HCT116 (cell line): ENCODE data around the gene RABGEF1.

Experiments used
- JUND ChIP-seq: IDR thresholded peaks from 2 replicates; pipeline ENCODE4 v1.6.1; 2012
- TF ChIP-seq, protein P1 (sequence below), 3 experiments: fragments of 200-600 bp in 1 of 3; sonication (generic) in 1 of 3; IDR thresholded peaks in 2 of 3; conservative IDR thresholded peaks in 1 of 3; 2 replicates each; pipeline ENCODE4 v1.5.1; 2012 to 2017; ENCODE audit warnings: low read depth in 2 of 3, low read length in 2 of 3, antibody characterized with exemption in 1 of 3, borderline replicate concordance in 1 of 3, control low read depth in 1 of 3, mild to moderate bottlenecking in 1 of 3, mixed read lengths in 1 of 3, mixed run types in 1 of 3, moderate library complexity in 1 of 3; ENCODE audit not compliant: insufficient read depth in 1 of 3

DNA sequence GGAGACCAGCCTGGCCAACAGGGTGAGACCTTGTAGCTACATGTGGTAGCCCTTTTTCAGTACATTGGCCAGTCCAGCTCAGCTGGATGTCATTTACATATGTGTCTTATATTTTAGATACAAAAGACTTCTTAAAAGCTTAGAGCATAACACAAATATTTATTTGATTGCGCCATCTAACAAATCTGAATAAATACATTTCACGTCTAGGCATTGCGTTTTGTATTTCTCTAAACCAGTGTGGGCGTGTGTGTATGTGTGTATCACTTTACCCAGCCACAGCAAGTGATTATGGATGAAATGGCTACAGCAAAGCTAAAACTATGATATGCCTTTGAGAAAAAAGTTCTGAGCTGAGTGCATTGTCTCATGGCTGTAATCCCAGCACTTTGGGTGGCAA lies 14.0 kb downstream of the RABGEF1 start:
- TF ChIP-seq, protein P1, sequence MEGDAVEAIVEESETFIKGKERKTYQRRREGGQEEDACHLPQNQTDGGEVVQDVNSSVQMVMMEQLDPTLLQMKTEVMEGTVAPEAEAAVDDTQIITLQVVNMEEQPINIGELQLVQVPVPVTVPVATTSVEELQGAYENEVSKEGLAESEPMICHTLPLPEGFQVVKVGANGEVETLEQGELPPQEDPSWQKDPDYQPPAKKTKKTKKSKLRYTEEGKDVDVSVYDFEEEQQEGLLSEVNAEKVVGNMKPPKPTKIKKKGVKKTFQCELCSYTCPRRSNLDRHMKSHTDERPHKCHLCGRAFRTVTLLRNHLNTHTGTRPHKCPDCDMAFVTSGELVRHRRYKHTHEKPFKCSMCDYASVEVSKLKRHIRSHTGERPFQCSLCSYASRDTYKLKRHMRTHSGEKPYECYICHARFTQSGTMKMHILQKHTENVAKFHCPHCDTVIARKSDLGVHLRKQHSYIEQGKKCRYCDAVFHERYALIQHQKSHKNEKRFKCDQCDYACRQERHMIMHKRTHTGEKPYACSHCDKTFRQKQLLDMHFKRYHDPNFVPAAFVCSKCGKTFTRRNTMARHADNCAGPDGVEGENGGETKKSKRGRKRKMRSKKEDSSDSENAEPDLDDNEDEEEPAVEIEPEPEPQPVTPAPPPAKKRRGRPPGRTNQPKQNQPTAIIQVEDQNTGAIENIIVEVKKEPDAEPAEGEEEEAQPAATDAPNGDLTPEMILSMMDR (IDR thresholded peaks at IDR 0.05 in 2 of 3, conservative IDR thresholded peaks at IDR 0.05 in 1 of 3; ENCODE audit: borderline replicate concordance in 1 of 3, insufficient read depth in 1 of 3, low read depth in 2 of 3, low read length in 2 of 3): no peak
- TF ChIP-seq JUND: no peak
